Left lung (tissue), 10 donors: ENCODE results near the gene CNOT6. TPM values are rescaled to one million over a fixed set of nuclear protein-coding genes. Genes with fewer than 3 reads are reported as not detected.
A peak's percentile ranks its signal among the peaks of the same experiment; 100 is the strongest.
"Not testable (repeated sequence)": the region's sequence is repeated elsewhere in the genome, so short reads cannot be mapped to it uniquely, and the experiment has no call there.

Experiments used
- ATAC-seq: fragments of 200-7000 bp; cut with Tn5 transposase; one replicate; pipeline ENCODE4 v1.9.1; 2020; ENCODE audit warnings: moderate library complexity
- DNase-seq, 4 donors: peaks; one replicate each; pipeline ENCODE4 v3.0.0-alpha.2; 2013 to 2020
- H3K27ac ChIP-seq, 2 donors: fragments of 200-600 bp; sonication (generic) in 1 of 2; one replicate each; pipeline versions ENCODE4 v1.5.0 to v1.8.0; 2020 to 2021
- H3K27me3 ChIP-seq, 2 donors: fragments of 200-600 bp; sonication (generic) in 1 of 2; one replicate each; pipeline versions ENCODE4 v1.5.0 to v1.8.0; 2020 to 2021
- H3K36me3 ChIP-seq, 2 donors: fragments of 200-600 bp; sonication (generic) in 1 of 2; one replicate each; pipeline versions ENCODE4 v1.5.0 to v1.8.0; 2020 to 2021
- H3K4me1 ChIP-seq, 2 donors: fragments of 200-600 bp; one replicate each; pipeline ENCODE4 v1.8.0; 2021
- H3K4me3 ChIP-seq, 2 donors: fragments of 200-600 bp; sonication (generic) in 1 of 2; one replicate each; pipeline versions ENCODE4 v1.5.0 to v1.8.0; 2020 to 2021; ENCODE audit warnings: mild to moderate bottlenecking in 1 of 2
- H3K9me3 ChIP-seq, 2 donors: fragments of 200-600 bp; sonication (generic) in 1 of 2; one replicate each; pipeline versions ENCODE4 v1.5.0 to v1.8.0; 2020 to 2021
- intact Hi-C, 2 donors: fragments of 100-400 bp; cut with DNase I; formaldehyde crosslinking; loops; one replicate each; pipeline versions ENCODE4 v1.11.2 to v1.14.2; 2022
- polyA plus RNA-seq, 6 donors: library from polyadenylated mRNA; unstranded; fragments of 120-200 nt; gene quantifications; one replicate each; pipeline ENCODE4 v1.2.1, GENCODE V29; 2013; ENCODE audit not compliant: insufficient read length in 6 of 6
- total RNA-seq, 2 donors: library from RNA; stranded (reverse); fragmentation: NEBNext Ultra II Directional; extraction: Animal tissue kit (Norgen Biotek cat#: 25700); gene quantifications; one replicate each; pipeline ENCODE4 v1.2.1, GENCODE V29; 2021
- TF ChIP-seq, protein P1 (sequence below), 2 donors: fragments of 200-600 bp; sonication (generic) in 1 of 2; IDR thresholded peaks; one replicate each; pipeline versions ENCODE4 v1.5.0 to v1.8.0; 2021; ENCODE audit warnings: antibody characterized with exemption in 2 of 2
- donor health status: DM: no; HTN: yes; CAD: no.
- donor health status: DM: no; HTN: no; CAD: no.

CNOT6 gene
- total and polyA plus RNA-seq, 8 donors: 29.1 to 58.3 (median 50.0) TPM

DNA sequence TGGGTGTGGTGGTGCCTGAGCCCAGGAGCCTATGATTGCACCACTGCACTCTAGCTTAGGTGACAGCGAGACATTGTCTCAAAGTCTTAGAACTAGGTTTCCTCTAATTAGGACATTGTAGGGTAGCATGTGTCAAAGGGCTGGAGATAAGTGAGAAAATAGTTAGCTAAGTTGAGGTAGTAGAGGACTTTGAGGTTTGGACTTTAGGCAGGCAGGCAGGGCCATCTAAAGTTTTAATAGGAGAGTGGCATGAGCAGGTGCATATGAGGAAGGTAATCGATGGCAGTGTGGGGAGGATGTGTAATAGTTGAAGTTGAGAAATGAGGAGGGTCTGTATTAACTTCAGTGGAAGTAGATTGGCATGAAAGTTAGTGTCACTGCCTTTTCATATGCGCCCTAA is 21.1 kb downstream of the CNOT6 start:
- Histone ChIP-seq H3K4me3 (no peak overlapping the region), H3K4me1 (peaks cover 0 to 21% of the 10 kb centered on the region in 2 donors), H3K9me3 (no peaks in the 10 kb centered on the region), H3K27ac (peak overlapping the region in 1 of 2 donors; percentile 37), H3K36me3 (no peaks in the 10 kb centered on the region), H3K27me3 (no peaks in the 10 kb centered on the region)
- DNase-seq (no peak), ATAC-seq (no peak)
- TF ChIP-seq, protein P1, sequence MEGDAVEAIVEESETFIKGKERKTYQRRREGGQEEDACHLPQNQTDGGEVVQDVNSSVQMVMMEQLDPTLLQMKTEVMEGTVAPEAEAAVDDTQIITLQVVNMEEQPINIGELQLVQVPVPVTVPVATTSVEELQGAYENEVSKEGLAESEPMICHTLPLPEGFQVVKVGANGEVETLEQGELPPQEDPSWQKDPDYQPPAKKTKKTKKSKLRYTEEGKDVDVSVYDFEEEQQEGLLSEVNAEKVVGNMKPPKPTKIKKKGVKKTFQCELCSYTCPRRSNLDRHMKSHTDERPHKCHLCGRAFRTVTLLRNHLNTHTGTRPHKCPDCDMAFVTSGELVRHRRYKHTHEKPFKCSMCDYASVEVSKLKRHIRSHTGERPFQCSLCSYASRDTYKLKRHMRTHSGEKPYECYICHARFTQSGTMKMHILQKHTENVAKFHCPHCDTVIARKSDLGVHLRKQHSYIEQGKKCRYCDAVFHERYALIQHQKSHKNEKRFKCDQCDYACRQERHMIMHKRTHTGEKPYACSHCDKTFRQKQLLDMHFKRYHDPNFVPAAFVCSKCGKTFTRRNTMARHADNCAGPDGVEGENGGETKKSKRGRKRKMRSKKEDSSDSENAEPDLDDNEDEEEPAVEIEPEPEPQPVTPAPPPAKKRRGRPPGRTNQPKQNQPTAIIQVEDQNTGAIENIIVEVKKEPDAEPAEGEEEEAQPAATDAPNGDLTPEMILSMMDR (IDR thresholded peaks at IDR 0.05): no peak
- intact Hi-C loops: no loop called here

DNA sequence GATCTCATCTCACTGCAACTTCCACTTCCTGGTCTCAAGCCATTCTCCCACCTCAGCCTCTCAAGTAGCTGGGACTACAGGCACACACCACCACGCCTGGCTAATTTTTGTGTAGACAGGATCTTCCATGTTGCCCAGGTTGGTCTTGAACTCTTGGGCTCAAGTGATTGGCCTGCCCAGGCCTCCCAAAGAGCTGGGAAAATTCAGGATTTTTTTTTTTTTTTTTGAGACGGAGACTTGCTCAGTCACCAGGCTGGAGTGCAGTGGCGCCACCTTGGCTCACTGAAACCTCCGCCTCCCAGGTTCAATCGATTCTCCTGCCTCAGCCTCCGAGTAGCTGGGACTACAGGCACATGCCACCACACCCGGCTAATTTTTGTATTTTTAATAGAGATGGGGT is 21.8 kb downstream of the CNOT6 start:
- Histone ChIP-seq H3K4me1 (peaks cover 0 to 26% of the 10 kb centered on the region in 2 donors), H3K27ac (peak overlapping the region in 1 of 2 donors; percentile 37)
- H3K9me3 ChIP-seq, ATAC-seq, H3K27me3 ChIP-seq, DNase-seq, H3K4me3 ChIP-seq, H3K36me3 ChIP-seq, intact Hi-C loops: not testable (repeated sequence)

DNA sequence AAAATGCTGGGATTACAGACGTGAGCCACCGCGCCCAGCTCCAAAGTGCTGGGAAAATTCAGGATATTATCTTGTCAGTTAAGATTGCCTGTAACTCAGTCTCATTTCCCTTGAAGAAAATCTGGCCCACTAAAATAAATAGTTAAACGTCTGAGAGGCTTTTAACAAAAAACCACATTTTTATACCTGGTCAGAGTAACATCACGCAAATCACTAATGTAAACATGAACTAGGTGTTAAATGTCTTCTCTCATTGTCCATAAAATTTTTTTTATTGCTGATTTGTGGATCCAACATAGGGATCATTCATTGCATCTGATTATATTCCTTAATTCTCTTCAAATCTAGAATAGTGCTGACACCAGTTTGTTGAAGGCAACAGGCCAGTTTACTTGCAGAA is 22.3 kb downstream of the CNOT6 start:
- Histone ChIP-seq H3K36me3 (no peaks in the 10 kb centered on the region), H3K4me1 (peaks cover 0 to 31% of the 10 kb centered on the region in 2 donors), H3K27ac (no peak overlapping the region), H3K9me3 (no peaks in the 10 kb centered on the region), H3K4me3 (no peak overlapping the region), H3K27me3 (no peaks in the 10 kb centered on the region)
- no peak for DNase-seq
- ATAC-seq: no peak
- TF ChIP-seq, protein P1 (IDR thresholded peaks at IDR 0.05): no peak
- intact Hi-C loops: no loop called here

DNA sequence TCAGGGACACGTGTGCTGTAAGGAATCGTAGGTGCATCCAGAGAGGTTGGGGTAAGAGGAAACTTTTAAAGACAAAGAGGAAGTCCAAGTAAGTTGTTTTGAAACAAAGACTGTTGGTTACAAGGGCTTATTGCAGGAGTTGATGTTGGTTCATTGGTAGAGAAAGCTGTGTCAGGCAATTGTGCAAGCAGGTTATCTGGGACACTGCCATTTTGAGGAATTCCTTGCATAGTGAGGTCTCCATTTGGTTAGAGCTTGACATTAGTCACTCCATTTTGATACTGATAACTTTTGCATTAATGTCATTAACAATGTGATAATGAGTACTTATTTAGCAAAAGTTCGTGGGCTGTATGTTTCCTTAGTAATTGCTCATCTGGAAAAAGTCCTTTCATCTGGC is 24.9 kb downstream of the CNOT6 start:
- H3K4me3 ChIP-seq: no peak overlapping the region
- no peaks in the 10 kb centered on the region for H3K36me3 ChIP-seq
- ATAC-seq (peak; percentile 25), DNase-seq (no peak)
- peak overlapping the region in 1 of 2 donors; percentile 53 for H3K27ac ChIP-seq
- peaks cover 0 to 55% of the 10 kb centered on the region in 2 donors for H3K4me1 ChIP-seq
- TF ChIP-seq, protein P1 (IDR thresholded peaks at IDR 0.05): no peak
- H3K27me3 ChIP-seq: no peaks in the 10 kb centered on the region
- H3K9me3 ChIP-seq: no peaks in the 10 kb centered on the region
- intact Hi-C loops: no loop called here

DNA sequence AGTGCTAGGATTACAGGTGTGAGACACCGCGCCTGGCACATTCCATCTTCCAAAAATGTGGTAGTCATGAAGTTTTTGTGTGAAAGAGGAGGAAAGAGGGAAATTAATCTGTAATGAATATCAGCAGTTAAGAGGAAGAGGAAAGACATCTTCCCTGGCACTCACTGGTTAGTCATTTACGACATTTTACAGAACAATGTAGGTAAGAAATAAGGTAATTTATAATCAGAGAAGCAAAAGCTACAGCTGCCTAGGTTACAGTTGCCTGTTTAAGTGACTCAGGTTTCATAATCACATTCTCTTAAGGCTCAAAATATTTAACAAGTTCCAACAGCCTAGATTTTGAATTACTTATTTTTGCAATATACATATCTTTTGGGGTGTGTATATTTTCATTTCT is 26.9 kb downstream of the CNOT6 start:
- Histone ChIP-seq H3K9me3 (no peaks in the 10 kb centered on the region), H3K36me3 (no peaks in the 10 kb centered on the region), H3K27ac (no peak overlapping the region), H3K4me1 (peaks cover 0 to 57% of the 10 kb centered on the region in 2 donors), H3K4me3 (no peak overlapping the region), H3K27me3 (no peaks in the 10 kb centered on the region)
- no peak for DNase-seq
- intact Hi-C loops: no loop called here
- ATAC-seq: no peak
- TF ChIP-seq, protein P1 (IDR thresholded peaks at IDR 0.05): no peak

DNA sequence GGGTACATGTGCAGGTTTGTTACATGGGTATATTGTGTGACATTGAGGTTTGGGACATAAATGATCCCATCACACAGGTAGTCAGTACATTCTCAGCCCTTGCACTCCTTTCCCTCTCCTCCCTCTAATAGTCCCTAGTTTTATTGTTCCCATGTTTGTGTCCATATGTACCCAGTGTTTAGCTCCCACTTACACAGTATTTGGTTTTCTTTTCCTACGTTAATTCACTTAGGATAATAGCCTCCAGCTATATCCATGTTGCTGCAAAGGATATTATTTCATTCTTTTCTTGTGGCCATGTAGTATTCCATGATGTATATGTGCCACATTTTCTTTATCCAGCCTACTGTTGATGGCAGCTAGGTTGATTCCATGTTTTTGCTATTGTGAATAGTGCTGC is 27.4 kb downstream of the CNOT6 start:
- H3K27ac ChIP-seq: no peak overlapping the region
- DNase-seq: no peak
- peaks cover 0 to 57% of the 10 kb centered on the region in 2 donors for H3K4me1 ChIP-seq
- H3K27me3 ChIP-seq: no peaks in the 10 kb centered on the region
- intact Hi-C loops: no loop called here
- no peaks in the 10 kb centered on the region for H3K36me3 ChIP-seq
- TF ChIP-seq, protein P1 (IDR thresholded peaks at IDR 0.05): no peak
- ATAC-seq: no peak
- no peak overlapping the region for H3K4me3 ChIP-seq
- no peaks in the 10 kb centered on the region for H3K9me3 ChIP-seq
